C4-2B (cell line): ENCODE data around the gene SAMD4B.
A peak's percentile ranks its signal among the peaks of the same experiment; 100 is the strongest.

Experiments
- H3K27ac ChIP-seq: fragments of 450-650 bp; 2 replicates; pipeline ENCODE4 v1.5.1; 2017
- CTCF ChIP-seq: fragments of 450-650 bp; conservative IDR thresholded peaks from 2 replicates; pipeline ENCODE4 v1.5.1; 2017; ENCODE audit warnings: mild to moderate bottlenecking
- ZFX ChIP-seq: fragments of 450-650 bp; IDR thresholded peaks from 2 replicates; pipeline ENCODE4 v1.6.1; 2017

Gene SAMD4B

DNA sequence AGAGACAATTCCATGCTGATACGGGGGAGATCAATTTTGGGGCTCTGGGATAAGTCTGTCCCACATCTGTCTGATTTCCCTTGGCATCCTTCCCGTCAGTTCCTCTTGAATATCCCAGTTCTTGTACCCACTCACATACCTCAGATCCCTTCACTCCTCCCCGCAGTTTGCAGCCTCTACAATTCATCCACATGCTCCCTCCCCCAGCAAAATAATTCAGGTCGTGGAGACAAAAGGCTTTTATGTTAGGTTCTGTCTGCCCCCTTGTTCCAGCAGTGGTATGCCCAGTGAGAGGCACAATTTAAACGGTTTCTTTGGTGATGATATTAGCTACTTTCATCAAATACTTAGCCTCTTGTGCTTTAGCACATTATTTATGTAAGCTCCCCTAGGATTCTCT lies 83.9 kb downstream of the SAMD4B start:
- TF ChIP-seq ZFX, result no peak
- no peak for TF ChIP-seq CTCF
- no peak overlapping the region for H3K27ac ChIP-seq

- TF ChIP-seq CTCF (no peak), ZFX (no peak)
- H3K27ac ChIP-seq, result no peak overlapping the region
These were observed 85.5 kb downstream of the SAMD4B start for GRCh38 chr19:39427707-39428106.

- no peak overlapping the region for H3K27ac ChIP-seq
- TF ChIP-seq ZFX (no peak), CTCF (no peak)
These were observed 86.3 kb downstream of the SAMD4B start for GRCh38 chr19:39428283-39429112.

DNA sequence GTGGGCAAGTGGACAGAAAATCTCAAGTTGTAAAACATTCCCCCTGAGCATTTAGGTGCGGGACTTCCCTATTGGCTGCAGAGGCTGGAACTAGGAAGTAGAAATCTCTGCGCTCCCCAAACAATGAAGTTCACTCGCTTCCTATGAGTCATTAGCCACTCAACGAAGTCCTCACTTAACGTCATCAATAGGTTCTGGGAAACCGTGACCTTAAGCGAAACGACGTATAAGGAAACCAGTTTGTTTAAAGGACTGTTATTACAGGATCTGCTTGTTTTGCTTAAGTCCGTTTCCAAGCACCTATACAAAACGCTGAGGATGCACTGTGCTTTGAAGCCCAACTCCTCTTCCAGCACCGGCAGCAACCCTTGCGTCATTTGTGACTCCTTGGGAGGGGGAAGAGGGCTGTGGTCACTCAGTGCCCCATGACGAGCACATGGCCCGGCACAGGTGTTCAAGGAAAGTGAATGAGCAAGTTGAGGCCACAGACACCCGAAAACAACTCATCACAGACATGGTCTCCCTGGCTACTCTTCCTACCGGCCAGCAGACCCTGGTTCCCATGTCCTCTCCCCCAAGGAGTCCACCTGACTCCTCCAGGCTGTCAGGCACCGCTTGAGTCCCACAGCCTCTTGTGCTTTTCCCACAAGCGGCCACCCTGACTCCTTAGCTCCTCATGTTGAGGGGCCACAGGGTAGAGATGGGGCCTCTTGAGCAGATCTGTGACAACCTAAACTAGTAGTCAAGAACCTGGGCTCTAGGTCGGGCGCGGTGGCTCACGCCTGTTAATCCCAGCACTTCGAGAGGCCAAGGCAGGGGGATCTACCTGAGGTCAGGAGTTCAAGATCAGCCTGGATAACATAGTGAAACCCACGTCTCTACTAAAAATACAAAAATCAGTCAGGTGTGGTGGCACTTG lies 88.7 kb downstream of the SAMD4B start:
- TF ChIP-seq CTCF (no peak), ZFX (no peak)
- H3K27ac ChIP-seq, result peak overlapping the region; percentile 87

DNA sequence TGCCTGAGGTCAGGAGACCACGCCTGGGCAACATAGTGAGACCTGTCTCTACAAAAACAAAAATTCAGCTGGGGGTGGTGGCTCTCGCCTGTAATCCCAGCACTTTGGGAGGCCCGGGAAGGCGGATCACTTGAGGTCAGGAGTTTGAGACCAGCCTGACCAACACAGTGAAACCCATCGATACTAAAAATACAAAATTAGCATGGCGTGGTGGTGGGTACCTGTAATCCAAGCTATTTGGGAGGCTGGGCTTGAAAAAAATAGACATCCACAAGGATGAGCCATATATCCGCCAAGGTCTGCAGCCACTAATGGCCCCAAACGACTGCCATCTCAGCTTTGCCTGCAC lies 90.4 kb downstream of the SAMD4B start:
- H3K27ac ChIP-seq, result peak overlapping the region; percentile 87
- TF ChIP-seq ZFX (no peak), CTCF (no peak)

DNA sequence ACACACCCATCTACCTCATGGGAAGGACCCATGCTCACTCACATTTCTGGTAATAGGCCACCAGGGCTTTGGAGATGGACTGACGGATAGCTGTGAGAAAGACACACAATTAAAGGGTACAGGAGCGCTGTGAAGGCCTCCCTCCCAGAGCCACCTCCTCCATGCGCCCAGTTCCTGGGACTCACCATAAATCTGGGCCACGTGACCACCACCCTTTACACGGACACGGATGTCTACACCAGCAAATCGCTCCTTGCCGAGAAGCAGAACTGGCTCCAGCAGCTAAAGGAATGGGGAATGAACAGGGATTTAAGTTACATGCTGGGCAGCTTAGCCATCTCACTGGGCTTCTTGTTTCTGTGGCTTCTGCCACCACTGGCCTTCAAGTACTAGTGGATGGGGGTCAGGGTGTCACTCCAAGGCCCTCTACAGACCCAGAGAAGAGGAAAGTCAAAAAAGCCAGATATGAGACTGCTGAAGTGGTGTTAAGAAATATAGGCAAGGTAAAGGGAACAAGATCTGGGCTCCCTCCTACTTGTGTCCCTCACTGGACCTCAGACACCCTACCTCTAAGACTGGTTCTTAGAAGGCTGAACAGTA lies 91.4 kb downstream of the SAMD4B start:
- peak overlapping the region; percentile 95 for H3K27ac ChIP-seq
- no peak for TF ChIP-seq ZFX
- no peak for TF ChIP-seq CTCF
